HepG2 (cell line): ENCODE data around the gene CERT1. TPM values are rescaled to one million over a fixed set of nuclear protein-coding genes. Genes with fewer than 3 reads are reported as not detected.
A peak's percentile ranks its signal among the peaks of the same experiment; 100 is the strongest.

ENCODE experiments used
- GATAD2A ChIP-seq: IDR thresholded peaks from 2 replicates; pipeline ENCODE4 v1.6.1; 2016
- HIVEP1 ChIP-seq: sonication (generic); formaldehyde crosslinking; IDR thresholded peaks from 2 replicates; pipeline ENCODE4 v1.4.0; 2020; ENCODE audit warnings: mild to moderate bottlenecking, missing genetic modification reagents
- JUN ChIP-seq: sonication (generic); formaldehyde crosslinking; IDR thresholded peaks from 2 replicates; pipeline ENCODE4 v1.4.0; 2020; ENCODE audit warnings: mild to moderate bottlenecking, missing genetic modification reagents
- KDM5A ChIP-seq: fragments of 200-600 bp; sonication (generic); IDR thresholded peaks from 2 replicates; pipeline ENCODE4 v1.7.0; 2018; ENCODE audit warnings: antibody characterized with exemption, mild to moderate bottlenecking, low read length, borderline replicate concordance
- KLF9 ChIP-seq: IDR thresholded peaks from 2 replicates; pipeline ENCODE4 v1.6.1; 2016; ENCODE audit warnings: low read depth
- MYNN ChIP-seq: sonication (generic); formaldehyde crosslinking; IDR thresholded peaks from 2 replicates; pipeline ENCODE4 v1.4.0; 2020; ENCODE audit warnings: mild to moderate bottlenecking, low read depth, missing genetic modification reagents
- SMAD3 ChIP-seq: sonication (generic); formaldehyde crosslinking; IDR thresholded peaks from 2 replicates; pipeline ENCODE4 v1.4.0; 2020; ENCODE audit warnings: missing genetic modification reagents
- SP1 ChIP-seq, 2 experiments: fragments of 450-650 bp in 1 of 2; sonication (generic) in 1 of 2; formaldehyde crosslinking in 1 of 2; IDR thresholded peaks; 2 replicates each; pipeline versions ENCODE4 v1.4.0 to v1.6.1; 2016 to 2020; ENCODE audit warnings: missing genetic modification reagents in 1 of 2
- TOPORS ChIP-seq: sonication (generic); formaldehyde crosslinking; IDR thresholded peaks from 2 replicates; pipeline ENCODE4 v1.8.0; 2023; ENCODE audit warnings: mild to moderate bottlenecking, missing genetic modification reagents
- ZNF563 ChIP-seq: sonication (generic); formaldehyde crosslinking; IDR thresholded peaks from 2 replicates; pipeline ENCODE4 v1.8.0; 2022; ENCODE audit warnings: mild to moderate bottlenecking, moderate library complexity, missing genetic modification reagents
- ZNF660 ChIP-seq: sonication (generic); formaldehyde crosslinking; IDR thresholded peaks from 2 replicates; pipeline ENCODE4 v1.5.1; 2020; ENCODE audit warnings: mild to moderate bottlenecking, low read depth, missing genetic modification reagents, borderline replicate concordance
- ZNF674 ChIP-seq: sonication (generic); formaldehyde crosslinking; IDR thresholded peaks from 2 replicates; pipeline ENCODE4 v1.5.0; 2020; ENCODE audit warnings: low read depth, mild to moderate bottlenecking, missing genetic modification reagents
- ZNF724P ChIP-seq: sonication (generic); formaldehyde crosslinking; IDR thresholded peaks from 2 replicates; pipeline ENCODE4 v1.8.0; 2022; ENCODE audit warnings: missing genetic modification reagents, borderline replicate concordance
- polyA plus RNA-seq, 8 experiments: library from polyadenylated mRNA; depleted of rRNA in 3 of 8; stranded (reverse) in 7 of 8; unstranded in 1 of 8; fragments of >200 nt; fragmentation: Illumina TruSeq in 4 of 8; extraction: Trizol in 4 of 8; gene quantifications; 2 replicates each; pipeline versions ENCODE4 v1.2.1 to v1.2.3, GENCODE V29; 2011 to 2016; ENCODE audit warnings: low read depth in 4 of 8, missing spikeins in 1 of 8, mixed read lengths in 1 of 8; ENCODE audit not compliant: insufficient read depth in 1 of 8
- total RNA-seq, 5 experiments: library from RNA; depleted of rRNA; stranded (reverse); fragments of >200 nt; fragmentation: Illumina TruSeq; extraction: Trizol; gene quantifications; 2 replicates each; pipeline ENCODE4 v1.2.3, GENCODE V29; 2016; ENCODE audit warnings: low read depth in 1 of 5
- TF ChIP-seq, protein P1 (sequence below): sonication (generic); formaldehyde crosslinking; IDR thresholded peaks from 2 replicates; pipeline ENCODE4 v1.4.0; 2020; ENCODE audit warnings: missing genetic modification reagents, mild to moderate bottlenecking, borderline replicate concordance
- TF ChIP-seq, protein P2 (sequence below): sonication (generic); formaldehyde crosslinking; IDR thresholded peaks from 2 replicates; pipeline ENCODE4 v1.5.1; 2020; ENCODE audit warnings: mild to moderate bottlenecking, missing genetic modification reagents, borderline replicate concordance
- TF ChIP-seq, protein P3 (sequence below): sonication (generic); formaldehyde crosslinking; IDR thresholded peaks from 2 replicates; pipeline ENCODE4 v1.4.0; 2020; ENCODE audit warnings: missing genetic modification reagents
- TF ChIP-seq, protein P4 (sequence below): sonication (generic); formaldehyde crosslinking; IDR thresholded peaks from 2 replicates; pipeline ENCODE4 v1.5.0; 2020; ENCODE audit warnings: mild to moderate bottlenecking, missing genetic modification reagents
- TF ChIP-seq, protein P5 (sequence below): sonication (generic); formaldehyde crosslinking; IDR thresholded peaks from 2 replicates; pipeline ENCODE4 v1.5.0; 2020; ENCODE audit warnings: missing genetic modification reagents
- TF ChIP-seq, protein P6 (sequence below): sonication (generic); formaldehyde crosslinking; IDR thresholded peaks from 2 replicates; pipeline ENCODE4 v1.5.0; 2020; ENCODE audit warnings: missing genetic modification reagents

Gene CERT1
- total and polyA plus RNA-seq, 2 of the 13 experiments (the other 11 are each of a cell fraction or from before 2014, with no cell fraction given): 8.2 to 12.7 TPM

DNA sequence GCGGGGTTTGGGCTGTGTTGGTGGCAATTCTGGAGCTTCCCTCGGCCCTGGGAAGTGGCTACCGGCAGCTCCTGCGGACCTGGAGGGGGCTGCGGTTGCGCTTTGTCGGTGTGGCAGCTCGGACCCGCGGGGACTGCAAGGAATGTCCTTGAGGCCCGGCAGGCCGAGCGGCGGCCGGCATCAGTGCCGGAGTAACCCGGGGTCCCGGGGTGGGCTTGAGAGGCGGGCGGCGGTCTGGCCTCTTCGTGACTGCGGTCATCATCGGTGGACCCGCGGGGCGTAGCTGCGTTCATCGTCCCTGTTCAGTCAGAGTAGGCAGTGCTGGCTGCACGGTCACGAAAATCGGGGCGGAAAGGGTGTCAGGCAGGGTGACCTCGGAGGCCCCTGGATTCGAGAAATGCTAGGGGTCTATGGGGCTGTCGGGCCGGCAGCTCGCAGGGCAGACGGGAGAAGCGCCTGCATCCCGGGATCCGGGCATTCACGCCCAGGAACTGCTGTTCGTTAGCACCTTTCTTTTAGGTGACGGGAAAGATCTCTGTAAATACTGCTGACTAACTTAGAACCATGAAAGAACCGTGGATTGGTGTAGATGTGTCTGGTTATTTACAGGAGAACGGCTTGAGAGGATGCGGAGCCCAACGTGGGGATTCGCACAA, 173.9 kb downstream of the CERT1 start (continued):
- TF ChIP-seq HIVEP1 (CRISPR knock-in tag) (no peak), SMAD3 (CRISPR knock-in tag) (no peak), ZNF674 (CRISPR knock-in tag) (no peak), KLF9 (CRISPR knock-in tag) (no peak), KDM5A (peak; percentile 20; the same call in 1 of the 2 replicates), GATAD2A (CRISPR knock-in tag) (no peak), JUN (CRISPR knock-in tag) (no peak), SP1 (IDR thresholded peaks at IDR 0.05) (no peak), SP1 (CRISPR knock-in tag; IDR thresholded peaks at IDR 0.05) (no peak), MYNN (CRISPR knock-in tag) (no peak), TOPORS (0 out of 2 replicates have a peak, but pooled peaks have one; percentile 3), ZNF563 (no peak), ZNF660 (CRISPR knock-in tag) (no peak), ZNF724P (CRISPR knock-in tag) (no peak)
- TF ChIP-seq, protein P1, sequence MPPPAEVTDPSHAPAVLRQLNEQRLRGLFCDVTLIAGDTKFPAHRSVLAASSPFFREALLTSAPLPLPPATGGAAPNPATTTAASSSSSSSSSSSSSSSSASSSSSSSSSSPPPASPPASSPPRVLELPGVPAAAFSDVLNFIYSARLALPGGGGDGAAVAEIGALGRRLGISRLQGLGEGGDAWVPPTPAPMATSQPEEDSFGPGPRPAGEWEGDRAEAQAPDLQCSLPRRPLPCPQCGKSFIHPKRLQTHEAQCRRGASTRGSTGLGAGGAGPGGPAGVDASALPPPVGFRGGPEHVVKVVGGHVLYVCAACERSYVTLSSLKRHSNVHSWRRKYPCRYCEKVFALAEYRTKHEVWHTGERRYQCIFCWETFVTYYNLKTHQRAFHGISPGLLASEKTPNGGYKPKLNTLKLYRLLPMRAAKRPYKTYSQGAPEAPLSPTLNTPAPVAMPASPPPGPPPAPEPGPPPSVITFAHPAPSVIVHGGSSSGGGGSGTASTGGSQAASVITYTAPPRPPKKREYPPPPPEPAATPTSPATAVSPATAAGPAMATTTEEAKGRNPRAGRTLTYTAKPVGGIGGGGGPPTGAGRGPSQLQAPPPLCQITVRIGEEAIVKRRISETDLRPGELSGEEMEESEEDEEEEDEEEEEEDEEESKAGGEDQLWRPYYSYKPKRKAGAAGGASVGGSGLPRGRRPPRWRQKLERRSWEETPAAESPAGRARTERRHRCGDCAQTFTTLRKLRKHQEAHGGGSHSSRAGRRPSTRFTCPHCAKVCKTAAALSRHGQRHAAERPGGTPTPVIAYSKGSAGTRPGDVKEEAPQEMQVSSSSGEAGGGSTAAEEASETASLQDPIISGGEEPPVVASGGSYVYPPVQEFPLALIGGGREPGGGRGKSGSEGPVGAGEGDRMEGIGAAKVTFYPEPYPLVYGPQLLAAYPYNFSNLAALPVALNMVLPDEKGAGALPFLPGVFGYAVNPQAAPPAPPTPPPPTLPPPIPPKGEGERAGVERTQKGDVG (CRISPR knock-in tag): no peak
- TF ChIP-seq, protein P2, sequence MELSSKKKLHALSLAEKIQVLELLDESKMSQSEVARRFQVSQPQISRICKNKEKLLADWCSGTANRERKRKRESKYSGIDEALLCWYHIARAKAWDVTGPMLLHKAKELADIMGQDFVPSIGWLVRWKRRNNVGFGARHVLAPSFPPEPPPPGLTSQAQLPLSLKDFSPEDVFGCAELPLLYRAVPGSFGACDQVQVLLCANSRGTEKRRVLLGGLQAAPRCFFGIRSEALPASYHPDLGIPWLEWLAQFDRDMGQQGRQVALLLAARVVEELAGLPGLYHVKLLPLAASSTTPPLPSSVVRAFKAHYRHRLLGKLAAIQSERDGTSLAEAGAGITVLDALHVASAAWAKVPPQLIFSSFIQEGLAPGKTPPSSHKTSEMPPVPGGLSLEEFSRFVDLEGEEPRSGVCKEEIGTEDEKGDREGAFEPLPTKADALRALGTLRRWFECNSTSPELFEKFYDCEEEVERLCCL: no peak
- TF ChIP-seq, protein P3, sequence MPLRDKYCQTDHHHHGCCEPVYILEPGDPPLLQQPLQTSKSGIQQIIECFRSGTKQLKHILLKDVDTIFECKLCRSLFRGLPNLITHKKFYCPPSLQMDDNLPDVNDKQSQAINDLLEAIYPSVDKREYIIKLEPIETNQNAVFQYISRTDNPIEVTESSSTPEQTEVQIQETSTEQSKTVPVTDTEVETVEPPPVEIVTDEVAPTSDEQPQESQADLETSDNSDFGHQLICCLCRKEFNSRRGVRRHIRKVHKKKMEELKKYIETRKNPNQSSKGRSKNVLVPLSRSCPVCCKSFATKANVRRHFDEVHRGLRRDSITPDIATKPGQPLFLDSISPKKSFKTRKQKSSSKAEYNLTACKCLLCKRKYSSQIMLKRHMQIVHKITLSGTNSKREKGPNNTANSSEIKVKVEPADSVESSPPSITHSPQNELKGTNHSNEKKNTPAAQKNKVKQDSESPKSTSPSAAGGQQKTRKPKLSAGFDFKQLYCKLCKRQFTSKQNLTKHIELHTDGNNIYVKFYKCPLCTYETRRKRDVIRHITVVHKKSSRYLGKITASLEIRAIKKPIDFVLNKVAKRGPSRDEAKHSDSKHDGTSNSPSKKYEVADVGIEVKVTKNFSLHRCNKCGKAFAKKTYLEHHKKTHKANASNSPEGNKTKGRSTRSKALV (CRISPR knock-in tag): no peak
- TF ChIP-seq, protein P4, sequence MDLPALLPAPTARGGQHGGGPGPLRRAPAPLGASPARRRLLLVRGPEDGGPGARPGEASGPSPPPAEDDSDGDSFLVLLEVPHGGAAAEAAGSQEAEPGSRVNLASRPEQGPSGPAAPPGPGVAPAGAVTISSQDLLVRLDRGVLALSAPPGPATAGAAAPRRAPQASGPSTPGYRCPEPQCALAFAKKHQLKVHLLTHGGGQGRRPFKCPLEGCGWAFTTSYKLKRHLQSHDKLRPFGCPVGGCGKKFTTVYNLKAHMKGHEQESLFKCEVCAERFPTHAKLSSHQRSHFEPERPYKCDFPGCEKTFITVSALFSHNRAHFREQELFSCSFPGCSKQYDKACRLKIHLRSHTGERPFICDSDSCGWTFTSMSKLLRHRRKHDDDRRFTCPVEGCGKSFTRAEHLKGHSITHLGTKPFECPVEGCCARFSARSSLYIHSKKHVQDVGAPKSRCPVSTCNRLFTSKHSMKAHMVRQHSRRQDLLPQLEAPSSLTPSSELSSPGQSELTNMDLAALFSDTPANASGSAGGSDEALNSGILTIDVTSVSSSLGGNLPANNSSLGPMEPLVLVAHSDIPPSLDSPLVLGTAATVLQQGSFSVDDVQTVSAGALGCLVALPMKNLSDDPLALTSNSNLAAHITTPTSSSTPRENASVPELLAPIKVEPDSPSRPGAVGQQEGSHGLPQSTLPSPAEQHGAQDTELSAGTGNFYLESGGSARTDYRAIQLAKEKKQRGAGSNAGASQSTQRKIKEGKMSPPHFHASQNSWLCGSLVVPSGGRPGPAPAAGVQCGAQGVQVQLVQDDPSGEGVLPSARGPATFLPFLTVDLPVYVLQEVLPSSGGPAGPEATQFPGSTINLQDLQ (CRISPR knock-in tag): no peak
- TF ChIP-seq, protein P5, sequence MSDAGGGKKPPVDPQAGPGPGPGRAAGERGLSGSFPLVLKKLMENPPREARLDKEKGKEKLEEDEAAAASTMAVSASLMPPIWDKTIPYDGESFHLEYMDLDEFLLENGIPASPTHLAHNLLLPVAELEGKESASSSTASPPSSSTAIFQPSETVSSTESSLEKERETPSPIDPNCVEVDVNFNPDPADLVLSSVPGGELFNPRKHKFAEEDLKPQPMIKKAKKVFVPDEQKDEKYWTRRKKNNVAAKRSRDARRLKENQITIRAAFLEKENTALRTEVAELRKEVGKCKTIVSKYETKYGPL (CRISPR knock-in tag): 0 out of 2 replicates have a peak, but pooled peaks have one; percentile 13
- TF ChIP-seq, protein P6, sequence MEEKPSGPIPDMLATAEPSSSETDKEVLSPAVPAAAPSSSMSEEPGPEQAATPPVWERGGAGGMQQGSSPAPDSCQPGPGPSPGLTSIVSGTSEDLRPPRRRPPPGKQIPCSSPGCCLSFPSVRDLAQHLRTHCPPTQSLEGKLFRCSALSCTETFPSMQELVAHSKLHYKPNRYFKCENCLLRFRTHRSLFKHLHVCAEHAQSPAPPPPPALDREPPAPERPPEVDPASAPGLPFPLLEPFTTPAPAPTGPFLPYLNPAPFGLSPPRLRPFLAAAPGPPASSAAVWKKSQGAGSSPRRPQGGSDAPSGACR (CRISPR knock-in tag): no peak
